ENCODE results near the gene CADPS2. TPM values are rescaled to one million over a fixed set of nuclear protein-coding genes. Genes with fewer than 3 reads are reported as not detected.
A peak's percentile ranks its signal among the peaks of the same experiment; 100 is the strongest.

The CADPS2 gene
- total and polyA plus RNA-seq, 2 of the 8 experiments (the other 6 are each of a cell fraction or from before 2014, with no cell fraction given): 8.9 to 22.3 TPM

GRCh38 chr7:122300211-122300932 is 585.9 kb downstream of the CADPS2 start:
- Histone ChIP-seq H3K4me3 (ENCODE audit: extremely low read depth in 1 of 4, insufficient read depth in 2 of 4, low read depth in 3 of 4, low read length in 4 of 4) (peak overlapping the region; percentile 66 to 82 (median 76)), H3K23me2 (ENCODE audit: low read depth, low read length) (peaks cover 23% of the 10 kb centered on the region; the same call in 1 of the 2 replicates), H4K91ac (replicated peaks; ENCODE audit: insufficient read length, low read length) (no peak overlapping the region), H2BK15ac (ENCODE audit: low read length) (no peak overlapping the region), H3K4ac (replicated peaks; ENCODE audit: insufficient read length, low read depth, low read length) (no peak overlapping the region), H3K9me3 (ENCODE audit: insufficient read depth in 2 of 2, low read depth in 1 of 2, low read length in 1 of 2) (no peaks in the 10 kb centered on the region), H4K20me1 (replicated peaks in 1 of 2; ENCODE audit: control insufficient read depth in 1 of 2, insufficient read depth in 2 of 2, low read length in 2 of 2) (peaks cover 0 to 3% of the 10 kb centered on the region in 2 experiments), H2BK20ac (ENCODE audit: low read length) (no peak overlapping the region), H3K27me3 (replicated peaks in 1 of 4; ENCODE audit: control insufficient read depth in 3 of 4, extremely low read depth in 1 of 4, insufficient read depth in 3 of 4, low read length in 3 of 4) (peaks cover 41 to 68% (median 62%) of the 10 kb centered on the region in 4 experiments), H3K79me2 (ENCODE audit: control insufficient read depth in 1 of 2, insufficient read depth in 2 of 2, low read length in 2 of 2) (no peaks in the 10 kb centered on the region), H2AK5ac (ENCODE audit: low read depth, low read length) (no peak overlapping the region), H2BK12ac (ENCODE audit: low read depth, low read length) (peak overlapping the region; percentile 65; the same call in 1 of the 2 replicates), H3K4me1 (replicated peaks in 1 of 4; ENCODE audit: control insufficient read depth in 3 of 4, insufficient read depth in 4 of 4, low read length in 3 of 4) (peaks cover 5 to 28% (median 12%) of the 10 kb centered on the region in 4 experiments), H2BK120ac (replicated peaks; ENCODE audit: low read depth, low read length) (no peak overlapping the region), H4K5ac (ENCODE audit: insufficient read length, low read depth, low read length) (no peak overlapping the region), H3K56ac (replicated peaks; ENCODE audit: insufficient read length, low read depth, low read length) (no peak overlapping the region), H3K4me2 (ENCODE audit: insufficient read depth in 1 of 2, low read depth in 2 of 2, low read length in 2 of 2) (peak overlapping the region; percentile 85 to 88), H2BK5ac (ENCODE audit: low read depth, low read length) (peak overlapping the region; percentile 71; the same call in 1 of the 2 replicates), H2AFZ (ENCODE audit: low read length) (peak overlapping the region; percentile 96; the same call in 1 of the 2 replicates), H3K79me1 (ENCODE audit: low read depth, low read length) (no peaks in the 10 kb centered on the region), H3K14ac (ENCODE audit: insufficient read length) (no peak overlapping the region), H3K23ac (ENCODE audit: insufficient read length) (no peak overlapping the region), H3K27ac (ENCODE audit: low read depth, low read length) (no peak overlapping the region), H4K8ac (ENCODE audit: extremely low read depth, insufficient read depth, low read length) (no peak overlapping the region), H3K36me3 (ENCODE audit: control insufficient read depth in 2 of 4, insufficient read depth in 4 of 4, low read length in 3 of 4) (peaks cover 0 to 24% (median 2%) of the 10 kb centered on the region in 4 experiments; a peak in 2 of 8 replicates), H3K9ac (replicated peaks in 1 of 4; ENCODE audit: extremely low read depth in 1 of 4, low read depth in 3 of 4, low read length in 3 of 4) (peak overlapping the region in 2 of 4 experiments; percentile 43 to 46; a peak in 3 of 7 replicates), H3K18ac (ENCODE audit: extremely low read depth, low read length) (peak overlapping the region; percentile 72; the same call in 1 of the 2 replicates)
- POLR2A ChIA-PET (ENCODE audit: partially characterized antibody): interaction anchor here (1.0 to 2.6 kb wide), 7 partner anchors 8 to 163 kb away, joined by 3 to 12 read pairs (median 6); no protein-coding TSS in a partner anchor
- CTCF ChIA-PET (ENCODE audit: partially characterized antibody): interaction anchor here (1.0 to 3.1 kb wide), 12 partner anchors 11 to 248 kb away, joined by 3 to 15 read pairs (median 5); no protein-coding TSS in a partner anchor
- DNase-seq (ENCODE audit: low read depth in 1 of 2, low spot score in 2 of 2) (peak in 1 of 2 experiments; percentile 74), FAIRE-seq (no peak)
- WGBS, 2 experiments (ENCODE audit: extremely low coverage in 1 of 2, insufficient coverage in 1 of 2, insufficient read length in 1 of 2, insufficient replicate concordance in 2 of 2, low coverage in 1 of 2, low lambda C conversion rate in 2 of 2, missing lambda C conversion rate in 1 of 2): 3% methylated on average over 34 of the region's 43 CpGs; no CpG with 5 or more reads in 1 of the 2 experiments
- peak; percentile 73 for TF ChIP-seq KDM4A (IDR thresholded peaks at IDR 0.05; ENCODE audit: low read depth, low read length, severe bottlenecking)
- 0 out of 2 replicates have a peak, but pooled peaks have one; percentile 0 for TF ChIP-seq RBBP5 (IDR thresholded peaks at IDR 0.05; ENCODE audit: borderline replicate concordance, low read depth, low read length)
- TF ChIP-seq CBX5 (IDR thresholded peaks at IDR 0.05; ENCODE audit: low read depth, low read length): no peak

Measured in H1 (cell line).